ENCODE data around the gene PSTPIP2. TPM values are rescaled to one million over a fixed set of nuclear protein-coding genes. Genes with fewer than 3 reads are reported as not detected.

PSTPIP2 gene
- total and polyA plus RNA-seq, 2 donors (not counting 1 experiment from before 2014, with no cell fraction given): 0.42 to 0.76 TPM

GRCh38 chr18:45999536-45999935, 72.5 kb downstream of the PSTPIP2 start:
- Histone ChIP-seq H3K9me3 (ENCODE audit: control extremely low read depth in 1 of 3, control insufficient read depth in 2 of 3, insufficient read depth in 1 of 3, low read length in 2 of 3) (peaks cover 0 to 4% (median 4%) of the 10 kb centered on the region in 3 donors), H3K4me3 (ENCODE audit: control extremely low read depth in 1 of 5, extremely low read depth in 1 of 5, insufficient read depth in 1 of 5, low read depth in 2 of 5, low read length in 4 of 5) (no peak overlapping the region), H3K36me3 (replicated peaks in 1 of 2; ENCODE audit: control extremely low read depth in 1 of 2, control insufficient read depth in 1 of 2, extremely low read depth in 1 of 2, insufficient read depth in 2 of 2, low read length in 1 of 2) (no peaks in the 10 kb centered on the region), H3K27ac (ENCODE audit: low read length in 2 of 2) (no peak overlapping the region), H3K4me2 (replicated peaks; ENCODE audit: low read depth, low read length, poor library complexity, severe bottlenecking) (no peak overlapping the region), H3K27me3 (replicated peaks in 1 of 4; ENCODE audit: control extremely low read depth in 1 of 4, control insufficient read depth in 3 of 4, insufficient read depth in 4 of 4, low read length in 3 of 4) (peaks cover 0 to 4% (median 0%) of the 10 kb centered on the region in 4 experiments), H2AFZ (ENCODE audit: insufficient read depth, low read depth, low read length, poor library complexity, severe bottlenecking) (no peak overlapping the region), H4K20me1 (ENCODE audit: control insufficient read depth, insufficient read depth, low read length, poor library complexity, severe bottlenecking) (no peaks in the 10 kb centered on the region), H3K4me1 (ENCODE audit: control insufficient read depth in 2 of 2, insufficient read depth in 2 of 2, low read length in 2 of 2) (peaks cover 0 to 8% of the 10 kb centered on the region in 2 donors), H3K9ac (ENCODE audit: low read length) (no peak overlapping the region), H3K79me2 (ENCODE audit: control insufficient read depth, insufficient read depth, low read length) (no peaks in the 10 kb centered on the region)
- ChIA-PET POLR2A (no interaction called here), CTCF (interaction anchor here (0.6 kb wide), 1 partner anchor 116 kb away, joined by 3 read pairs; no protein-coding TSS in a partner anchor)
- Mint-ChIP-seq H3K9me3 (ENCODE audit: insufficient read depth) (peaks cover 12% of the 10 kb centered on the region), H3K27me3 (no peaks in the 10 kb centered on the region), H3K4me1 (peaks cover 7% of the 10 kb centered on the region), H3K27ac (no peak overlapping the region), H3K4me3 (no peak overlapping the region)
- TF ChIP-seq CTCF (IDR thresholded peaks at IDR 0.05) (no peak), EZH2 (IDR thresholded peaks at IDR 0.05; ENCODE audit: borderline replicate concordance, insufficient read depth, low read depth, low read length, poor library complexity, severe bottlenecking) (no peak)
- DNase-seq: no peak
- intact Hi-C loops (cut with micrococcal nuclease): no loop called here
- no peak for ATAC-seq (ENCODE audit: low read depth)
- WGBS (ENCODE audit: insufficient coverage): no CpG with 5 or more reads among the region's 3 CpGs

GRCh38 chr18:45998244-45998643, 73.8 kb downstream of the PSTPIP2 start:
- Mint-ChIP-seq H3K27me3 (peaks cover 3% of the 10 kb centered on the region), H3K27ac (no peak overlapping the region), H3K4me1 (peaks cover 7% of the 10 kb centered on the region), H3K9me3 (ENCODE audit: insufficient read depth) (peaks cover 12% of the 10 kb centered on the region), H3K4me3 (no peak overlapping the region)
- Histone ChIP-seq H3K4me1 (ENCODE audit: control insufficient read depth in 2 of 2, insufficient read depth in 2 of 2, low read length in 2 of 2) (peaks cover 0 to 8% of the 10 kb centered on the region in 2 donors), H3K9ac (ENCODE audit: low read length) (no peak overlapping the region), H4K20me1 (ENCODE audit: control insufficient read depth, insufficient read depth, low read length, poor library complexity, severe bottlenecking) (no peaks in the 10 kb centered on the region), H2AFZ (ENCODE audit: insufficient read depth, low read depth, low read length, poor library complexity, severe bottlenecking) (peak overlapping the region; percentile 50), H3K27ac (ENCODE audit: low read length in 2 of 2) (no peak overlapping the region), H3K9me3 (ENCODE audit: control extremely low read depth in 1 of 3, control insufficient read depth in 2 of 3, insufficient read depth in 1 of 3, low read length in 2 of 3) (peaks cover 0 to 4% (median 3%) of the 10 kb centered on the region in 3 donors), H3K27me3 (replicated peaks in 1 of 4; ENCODE audit: control extremely low read depth in 1 of 4, control insufficient read depth in 3 of 4, insufficient read depth in 4 of 4, low read length in 3 of 4) (peaks cover 0 to 3% (median 0%) of the 10 kb centered on the region in 4 experiments), H3K79me2 (ENCODE audit: control insufficient read depth, insufficient read depth, low read length) (no peaks in the 10 kb centered on the region), H3K36me3 (replicated peaks in 1 of 2; ENCODE audit: control extremely low read depth in 1 of 2, control insufficient read depth in 1 of 2, extremely low read depth in 1 of 2, insufficient read depth in 2 of 2, low read length in 1 of 2) (no peaks in the 10 kb centered on the region), H3K4me3 (ENCODE audit: control extremely low read depth in 1 of 5, extremely low read depth in 1 of 5, insufficient read depth in 1 of 5, low read depth in 2 of 5, low read length in 4 of 5) (no peak overlapping the region), H3K4me2 (replicated peaks; ENCODE audit: low read depth, low read length, poor library complexity, severe bottlenecking) (no peak overlapping the region)
- ATAC-seq (ENCODE audit: low read depth) (no peak), DNase-seq (no peak)
- TF ChIP-seq CTCF (IDR thresholded peaks at IDR 0.05): no peak
- TF ChIP-seq EZH2 (IDR thresholded peaks at IDR 0.05; ENCODE audit: borderline replicate concordance, insufficient read depth, low read depth, low read length, poor library complexity, severe bottlenecking): no peak
- WGBS (ENCODE audit: insufficient coverage): 40% methylated on average over 3 of the region's 3 CpGs
- intact Hi-C loops (cut with micrococcal nuclease): no loop called here
- POLR2A ChIA-PET: no interaction called here
- CTCF ChIA-PET: no interaction called here

Data from B cell (primary cell).